GM18526 (cell line): ENCODE results near the gene CYB561D1.
A peak's percentile ranks its signal among the peaks of the same experiment; 100 is the strongest.

Experiments used
- POLR2A ChIP-seq: IDR thresholded peaks from 3 replicates; pipeline ENCODE4 v1.6.1; 2011; ENCODE audit not compliant: insufficient read length; ENCODE audit errors: extremely low read depth

Gene CYB561D1

GRCh38 chr1:109493805-109494539 lies at the start of gene CYB561D1:
TSS of gene CYB561D1 (plus strand) at chr1:109494094. CDS start at chr1:109494140, 46 bp downstream.
- TF ChIP-seq POLR2A, result peak; percentile 79

- no peak for TF ChIP-seq POLR2A
These were observed 49.5 kb upstream of the CYB561D1 start for GRCh38 chr1:109444346-109444745.

GRCh38 chr1:109447524-109447923 lies 46.4 kb upstream of the CYB561D1 start:
- TF ChIP-seq POLR2A, result no peak

- no peak for TF ChIP-seq POLR2A
These were observed 39.3 kb upstream of the CYB561D1 start for GRCh38 chr1:109454497-109455133.

- no peak for TF ChIP-seq POLR2A
These were observed 36.1 kb upstream of the CYB561D1 start for GRCh38 chr1:109457819-109458218.

GRCh38 chr1:109466125-109466451 lies 27.8 kb upstream of the CYB561D1 start:
- TF ChIP-seq POLR2A, result no peak

GRCh38 chr1:109466452-109467300 lies 27.2 kb upstream of the CYB561D1 start, which contains the start of gene SYPL2:
TSS of gene SYPL2 (plus strand) at chr1:109466546. CDS start at chr1:109466844, 298 bp downstream.
- TF ChIP-seq POLR2A, result no peak

GRCh38 chr1:109467301-109467777 lies 26.6 kb upstream of the CYB561D1 start:
- TF ChIP-seq POLR2A, result no peak

- no peak for TF ChIP-seq POLR2A
These were observed 25.8 kb upstream of the CYB561D1 start for GRCh38 chr1:109468061-109468460.

- no peak for TF ChIP-seq POLR2A
These were observed 25.0 kb upstream of the CYB561D1 start for GRCh38 chr1:109468903-109469302.

GRCh38 chr1:109470245-109470644 lies 23.6 kb upstream of the CYB561D1 start:
- no peak for TF ChIP-seq POLR2A

- no peak for TF ChIP-seq POLR2A
These were observed 21.1 kb upstream of the CYB561D1 start for GRCh38 chr1:109472779-109473178.

GRCh38 chr1:109474697-109475096 lies 19.2 kb upstream of the CYB561D1 start:
- no peak for TF ChIP-seq POLR2A

- TF ChIP-seq POLR2A, result no peak
These were observed 18.6 kb upstream of the CYB561D1 start for GRCh38 chr1:109475261-109475660.

GRCh38 chr1:109476825-109477224 lies 17.1 kb upstream of the CYB561D1 start:
- TF ChIP-seq POLR2A, result no peak

GRCh38 chr1:109477821-109478220 lies 16.1 kb upstream of the CYB561D1 start:
- TF ChIP-seq POLR2A, result no peak
